Breast epithelium (tissue), 4 donors: ENCODE results near the gene RAD51AP2. TPM values are rescaled to one million over a fixed set of nuclear protein-coding genes. Genes with fewer than 3 reads are reported as not detected.

Source experiments
- DNase-seq, 2 donors: peaks; one replicate each; pipeline ENCODE4 v3.0.0-alpha.2; 2019; ENCODE audit warnings: low spot score in 2 of 2
- H3K27ac ChIP-seq, 2 donors: fragments of 200-600 bp; sonication (generic) in 1 of 2; one replicate each; pipeline ENCODE4 v1.5.1; 2016 to 2019; ENCODE audit warnings: mild to moderate bottlenecking in 1 of 2
- H3K27me3 ChIP-seq, 2 donors: fragments of 200-600 bp; sonication (generic) in 1 of 2; one replicate each; pipeline versions ENCODE4 v1.5.1 to v1.6.0; 2017 to 2019; ENCODE audit warnings: control low read depth in 1 of 2, mild to moderate bottlenecking in 1 of 2
- H3K36me3 ChIP-seq: fragments of 200-600 bp; one replicate; pipeline ENCODE4 v1.5.1; 2019
- H3K4me1 ChIP-seq, 2 donors: fragments of 200-600 bp; sonication (generic); one replicate each; pipeline ENCODE4 v1.5.1; 2016 to 2019; ENCODE audit warnings: control low read depth in 1 of 2
- H3K4me3 ChIP-seq, 3 donors: fragments of 200-600 bp; sonication (generic); 1 replicate in 2 of 3; 2 replicates in 1 of 3; pipeline ENCODE4 v1.5.1; 2016 to 2019; ENCODE audit warnings: mild to moderate bottlenecking in 3 of 3, moderate library complexity in 2 of 3
- H3K9me3 ChIP-seq, 2 donors: fragments of 200-600 bp; sonication (generic) in 1 of 2; one replicate each; pipeline ENCODE4 v1.5.1; 2016 to 2019; ENCODE audit warnings: control low read depth in 1 of 2
- CTCF ChIP-seq, 3 donors: fragments of 450-650 bp; IDR thresholded peaks; one replicate each; pipeline ENCODE4 v1.5.1; 2016 to 2017; ENCODE audit warnings: antibody characterized with exemption in 3 of 3, mild to moderate bottlenecking in 3 of 3, moderate library complexity in 3 of 3
- POLR2A ChIP-seq: fragments of 450-650 bp; IDR thresholded peaks from one replicate; pipeline ENCODE4 v1.6.1; 2016; ENCODE audit warnings: antibody characterized with exemption, mild to moderate bottlenecking, moderate library complexity
- POLR2AphosphoS5 ChIP-seq, 3 donors: sonication (generic); formaldehyde crosslinking; IDR thresholded peaks; one replicate each; pipeline ENCODE4 v1.6.1; 2017; ENCODE audit warnings: antibody characterized with exemption in 3 of 3
- intact Hi-C: fragments of 100-400 bp; cut with DNase I; formaldehyde crosslinking; loops from one replicate; pipeline ENCODE4 v1.15.1; 2023; ENCODE audit warnings: low total_unique reads
- total RNA-seq, 3 donors: library from RNA; depleted of rRNA; stranded (reverse); fragments of >200 nt; gene quantifications; one replicate each; pipeline ENCODE4 v1.1.0, GENCODE V29; 2016

The RAD51AP2 gene
- total RNA-seq, 3 donors from 2014 or later = under 0.01 to 0.29 (median 0.16) TPM

- peak in 2 of 3 donors; percentile 55 to 64 for TF ChIP-seq POLR2AphosphoS5 (IDR thresholded peaks at IDR 0.05)
- TF ChIP-seq CTCF (IDR thresholded peaks at IDR 0.05) = no peak
- no peak for TF ChIP-seq POLR2A
- H3K36me3 ChIP-seq = no peaks in the 10 kb centered on the region
- DNase-seq = peak; percentile 56 to 80
- peaks cover 0 to 7% of the 10 kb centered on the region in 2 donors for H3K27me3 ChIP-seq
- intact Hi-C loops = no loop called here
- no peaks in the 10 kb centered on the region for H3K9me3 ChIP-seq
- no peaks in the 10 kb centered on the region for H3K4me1 ChIP-seq
- H3K4me3 ChIP-seq = peak overlapping the region; percentile 46 to 61 (median 60)
- peak overlapping the region; percentile 85 to 90 for H3K27ac ChIP-seq
Observed at GRCh38 chr2:17538844-17539554, 20.8 kb upstream of the RAD51AP2 start.

DNA sequence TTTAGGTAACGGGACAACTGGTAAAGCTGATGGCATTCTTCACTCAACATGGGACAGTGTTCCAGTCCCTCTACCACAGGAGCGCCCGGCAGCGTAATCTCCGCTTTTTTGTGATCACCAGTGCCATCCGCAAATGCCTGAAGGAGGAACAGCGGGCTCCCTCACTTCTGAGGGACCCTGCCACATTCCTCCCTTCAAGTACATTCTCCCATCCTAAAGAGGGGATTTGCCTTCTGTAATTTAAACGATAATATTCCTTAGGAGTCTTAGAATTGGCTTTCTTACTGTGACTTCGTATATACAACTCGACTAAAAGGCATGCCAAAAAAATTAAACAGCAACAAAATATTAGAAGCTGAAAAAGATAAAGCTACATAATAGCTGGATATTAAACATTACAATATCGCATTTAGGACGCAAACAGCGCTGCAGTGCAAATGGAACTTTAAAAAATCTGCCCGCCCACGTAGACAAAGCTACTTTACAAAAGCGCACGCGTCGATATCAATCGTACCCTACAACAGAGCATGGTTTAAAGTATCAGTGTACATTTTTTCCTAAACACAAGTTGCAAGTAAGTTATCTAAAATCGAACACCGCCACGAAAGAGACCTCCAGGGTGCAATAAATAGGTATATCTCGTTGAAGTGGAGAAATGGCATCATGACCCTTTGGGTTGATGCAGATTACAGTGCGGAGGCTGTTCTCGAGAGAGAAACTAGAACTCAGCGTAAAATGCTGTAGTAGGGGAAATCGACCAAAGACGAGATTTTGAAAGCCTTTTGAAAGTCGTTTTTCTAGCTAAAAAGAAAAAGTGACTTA lies 20.0 kb upstream of the RAD51AP2 start:
- no peak for TF ChIP-seq POLR2A
- TF ChIP-seq POLR2AphosphoS5 (IDR thresholded peaks at IDR 0.05) = no peak
- no peak for TF ChIP-seq CTCF (IDR thresholded peaks at IDR 0.05)
- Histone ChIP-seq H3K4me1 (no peaks in the 10 kb centered on the region), H3K9me3 (no peaks in the 10 kb centered on the region), H3K36me3 (no peaks in the 10 kb centered on the region), H3K27me3 (peaks cover 0 to 7% of the 10 kb centered on the region in 2 donors), H3K4me3 (peak overlapping the region; percentile 46 to 61 (median 60)), H3K27ac (peak overlapping the region; percentile 85 to 90)
- intact Hi-C loops = no loop called here
- DNase-seq = no peak

DNA sequence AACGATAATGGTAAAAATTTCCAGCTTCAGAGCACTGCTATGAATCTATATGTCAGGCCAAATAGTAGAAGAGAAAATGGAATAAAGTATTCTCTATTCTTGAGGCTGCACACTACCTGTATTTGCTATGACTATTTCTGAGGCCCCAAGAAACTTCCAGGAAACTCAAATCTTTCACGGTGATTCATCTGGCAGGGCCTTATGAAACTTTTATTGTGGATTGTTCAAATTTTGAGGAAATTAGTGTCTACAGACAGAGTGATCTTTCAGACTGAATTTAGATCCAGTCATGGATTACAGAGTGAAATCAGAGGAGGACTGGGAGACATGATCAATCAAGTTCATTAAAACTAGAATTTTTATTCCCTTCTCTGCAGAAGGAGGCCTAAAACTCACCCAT lies 18.2 kb upstream of the RAD51AP2 start:
- H3K9me3 ChIP-seq = no peaks in the 10 kb centered on the region
- H3K4me3 ChIP-seq = no peak overlapping the region
- no peaks in the 10 kb centered on the region for H3K36me3 ChIP-seq
- intact Hi-C loops = no loop called here
- peaks cover 0 to 3% of the 10 kb centered on the region in 2 donors for H3K27me3 ChIP-seq
- no peak overlapping the region for H3K27ac ChIP-seq
- H3K4me1 ChIP-seq = no peaks in the 10 kb centered on the region
- DNase-seq = no peak
- TF ChIP-seq POLR2A (no peak), CTCF (IDR thresholded peaks at IDR 0.05) (no peak), POLR2AphosphoS5 (IDR thresholded peaks at IDR 0.05) (no peak)

GRCh38 chr2:17533546-17533945 lies 15.3 kb upstream of the RAD51AP2 start:
- TF ChIP-seq POLR2A (no peak), CTCF (IDR thresholded peaks at IDR 0.05) (no peak), POLR2AphosphoS5 (IDR thresholded peaks at IDR 0.05) (no peak)
- no peak for DNase-seq
- Histone ChIP-seq H3K4me3 (no peak overlapping the region), H3K4me1 (no peaks in the 10 kb centered on the region), H3K27me3 (no peaks in the 10 kb centered on the region), H3K36me3 (no peaks in the 10 kb centered on the region), H3K27ac (no peak overlapping the region), H3K9me3 (no peaks in the 10 kb centered on the region)
- intact Hi-C loops = no loop called here

DNA sequence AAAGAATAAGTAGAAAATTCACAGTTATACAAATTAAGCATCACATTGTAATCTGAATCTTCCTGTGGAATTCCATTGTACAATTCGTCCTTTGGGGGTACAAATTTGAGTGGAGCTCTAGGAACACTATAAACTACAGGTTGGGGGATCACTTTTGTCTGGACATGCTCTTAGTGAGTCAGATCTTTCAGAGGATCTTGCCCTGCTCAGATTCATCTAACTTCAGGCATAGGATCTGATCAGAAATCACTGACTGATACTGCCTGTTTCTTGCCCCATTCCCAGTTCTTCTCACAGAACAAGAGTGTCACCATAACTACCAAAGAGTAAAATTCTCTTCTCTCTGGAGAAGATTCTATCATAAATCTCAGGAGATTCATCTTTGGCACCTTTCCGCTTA lies 11.5 kb upstream of the RAD51AP2 start:
- no peak for DNase-seq
- Histone ChIP-seq H3K4me3 (no peak overlapping the region), H3K27me3 (no peaks in the 10 kb centered on the region), H3K9me3 (no peaks in the 10 kb centered on the region), H3K4me1 (no peaks in the 10 kb centered on the region), H3K27ac (no peak overlapping the region), H3K36me3 (no peaks in the 10 kb centered on the region)
- intact Hi-C loops = no loop called here
- TF ChIP-seq POLR2AphosphoS5 (IDR thresholded peaks at IDR 0.05) (no peak), POLR2A (no peak), CTCF (IDR thresholded peaks at IDR 0.05) (no peak)
